ENCODE measurements around the gene IQGAP2.
"Not testable (repeated sequence)": the region's sequence is repeated elsewhere in the genome, so short reads cannot be mapped to it uniquely, and the experiment has no call there.

The IQGAP2 gene

GRCh38 chr5:76367623-76368371, 35.3 kb upstream of the IQGAP2 start:
- TF ChIP-seq CTCF (IDR thresholded peaks at IDR 0.05; ENCODE audit: extremely low read depth, insufficient read depth, missing control alignments): no peak
- DNase-seq (ENCODE audit: low spot score): peak; percentile 68
- in situ Hi-C loops (cut with MboI; ENCODE audit: low pct_unique_long_range_greater_than_20kb, low sequenced_read_pairs, unreplicated experiment): no loop called here

DNA sequence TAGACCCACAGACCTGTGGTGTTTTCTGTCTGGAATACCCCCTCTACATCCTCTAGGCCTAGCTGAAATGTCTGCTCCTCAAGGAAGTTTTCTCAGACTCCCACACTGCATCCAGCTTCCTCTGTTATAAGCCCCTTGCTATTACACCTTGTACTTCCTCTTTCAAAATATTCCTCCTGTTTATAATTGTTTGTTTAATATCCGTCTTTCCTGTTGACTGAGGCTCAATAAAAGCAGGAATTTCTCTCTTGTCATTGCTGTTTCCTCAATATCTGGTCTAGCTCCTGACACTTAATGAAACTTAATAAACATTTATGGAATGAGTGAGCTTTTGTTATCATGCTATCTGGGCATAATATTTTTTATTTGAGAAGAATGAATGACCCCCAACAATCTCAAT, 34.1 kb upstream of the IQGAP2 start:
- TF ChIP-seq CTCF (IDR thresholded peaks at IDR 0.05; ENCODE audit: extremely low read depth, insufficient read depth, missing control alignments): no peak
- DNase-seq (ENCODE audit: low spot score): no peak
- in situ Hi-C loops (cut with MboI; ENCODE audit: low pct_unique_long_range_greater_than_20kb, low sequenced_read_pairs, unreplicated experiment): no loop called here

- in situ Hi-C loops (cut with MboI; ENCODE audit: low pct_unique_long_range_greater_than_20kb, low sequenced_read_pairs, unreplicated experiment); DNase-seq (ENCODE audit: low spot score): not testable (repeated sequence)
Measured at GRCh38 chr5:76369668-76370067, 33.4 kb upstream of the IQGAP2 start.

DNA sequence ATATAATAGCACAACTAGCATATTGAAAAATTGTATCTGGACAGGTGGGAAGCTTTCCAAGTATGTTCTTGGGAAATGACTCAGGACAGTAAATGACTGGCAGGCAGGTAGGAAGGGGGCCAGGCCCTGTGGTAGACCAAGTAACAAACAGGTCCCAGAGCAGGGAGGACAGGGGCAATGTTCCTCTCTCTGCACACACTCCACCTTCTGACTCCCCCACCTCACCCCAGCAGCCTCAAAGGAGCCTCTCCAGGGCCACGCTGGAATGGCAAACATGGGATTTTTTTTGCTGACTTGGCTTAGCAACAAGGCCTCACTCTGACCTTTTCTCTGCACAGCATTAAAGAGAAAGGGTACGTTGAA, 31.1 kb upstream of the IQGAP2 start:
- in situ Hi-C loops (cut with MboI; ENCODE audit: low pct_unique_long_range_greater_than_20kb, low sequenced_read_pairs, unreplicated experiment): no loop called here
- no peak for TF ChIP-seq CTCF (IDR thresholded peaks at IDR 0.05; ENCODE audit: extremely low read depth, insufficient read depth, missing control alignments)
- no peak for DNase-seq (ENCODE audit: low spot score)

DNA sequence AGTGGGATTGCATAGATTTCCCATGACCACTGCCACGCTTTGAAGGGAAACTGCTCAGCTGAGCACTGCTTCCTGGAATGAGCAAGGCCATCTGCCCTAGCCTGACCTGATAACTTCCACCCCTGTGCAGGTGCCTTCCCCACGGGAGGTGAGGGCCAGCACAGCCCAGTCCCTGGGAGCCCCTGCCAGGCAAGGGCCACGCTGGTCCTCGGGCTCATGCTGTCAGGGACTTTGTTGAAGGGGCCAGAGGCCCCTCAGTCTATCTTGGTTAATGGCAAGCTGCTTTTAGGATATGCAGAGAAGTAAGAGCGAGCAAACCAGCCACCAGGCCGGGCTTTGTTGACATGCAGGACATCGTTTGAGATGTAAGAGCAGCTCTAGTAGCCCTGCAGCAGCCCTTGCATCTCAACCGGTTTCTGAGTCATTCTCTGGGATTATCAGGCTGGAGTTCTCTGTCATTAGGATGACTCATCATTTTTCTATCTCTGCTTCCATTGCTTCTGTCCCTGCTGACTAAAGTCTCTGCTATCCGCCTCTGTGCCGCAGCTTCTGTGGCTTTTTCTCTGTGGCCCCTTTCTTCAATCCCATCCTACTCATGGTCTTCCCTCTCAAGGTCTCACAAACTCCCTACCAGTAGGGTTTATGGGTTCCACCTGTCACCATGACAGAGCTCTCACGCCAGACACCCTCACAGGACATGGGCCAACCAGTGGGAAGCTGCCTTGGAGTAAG, 30.6 kb upstream of the IQGAP2 start:
- no peak for DNase-seq (ENCODE audit: low spot score)
- in situ Hi-C loops (cut with MboI; ENCODE audit: low pct_unique_long_range_greater_than_20kb, low sequenced_read_pairs, unreplicated experiment): no loop called here
- no peak for TF ChIP-seq CTCF (IDR thresholded peaks at IDR 0.05; ENCODE audit: extremely low read depth, insufficient read depth, missing control alignments)

DNA sequence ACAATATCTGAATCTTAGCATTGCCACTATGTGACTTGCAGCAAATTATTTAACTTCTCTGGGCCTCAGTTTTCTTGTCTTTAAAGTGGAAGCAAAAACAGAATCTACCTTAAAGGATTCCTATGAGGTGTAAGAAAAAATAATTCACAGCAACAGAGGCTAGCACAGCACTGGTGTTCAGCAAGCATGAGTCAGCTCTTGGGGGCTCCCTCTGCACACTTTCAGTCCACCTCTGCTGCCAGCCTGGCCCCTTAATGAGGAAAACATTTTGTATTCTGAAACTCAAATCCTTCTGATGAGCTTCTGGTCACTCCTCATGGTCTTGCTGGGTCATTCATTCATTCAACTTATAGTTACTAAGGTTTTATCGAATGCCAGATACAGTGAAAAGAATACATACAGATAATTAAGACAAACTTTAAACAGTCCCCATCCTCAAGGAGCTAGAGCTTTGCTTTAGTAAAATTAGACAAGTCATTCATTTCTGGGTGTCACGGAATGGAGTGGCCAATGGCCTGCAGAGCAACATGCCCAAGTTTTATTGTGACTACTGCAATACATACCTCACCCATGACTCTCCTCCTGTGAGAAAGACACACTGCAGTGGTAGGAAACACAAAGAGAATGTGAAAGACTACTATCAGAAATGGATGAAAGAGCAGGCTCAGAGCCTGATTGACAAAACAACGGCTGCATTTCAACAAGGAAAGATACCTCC, 26.8 kb upstream of the IQGAP2 start:
- in situ Hi-C loops (cut with MboI; ENCODE audit: low pct_unique_long_range_greater_than_20kb, low sequenced_read_pairs, unreplicated experiment): no loop called here
- no peak for TF ChIP-seq CTCF (IDR thresholded peaks at IDR 0.05; ENCODE audit: extremely low read depth, insufficient read depth, missing control alignments)
- no peak for DNase-seq (ENCODE audit: low spot score)

GRCh38 chr5:76376866-76377230, 26.2 kb upstream of the IQGAP2 start:
- TF ChIP-seq CTCF (IDR thresholded peaks at IDR 0.05; ENCODE audit: extremely low read depth, insufficient read depth, missing control alignments): no peak
- DNase-seq (ENCODE audit: low spot score): no peak
- in situ Hi-C loops (cut with MboI; ENCODE audit: low pct_unique_long_range_greater_than_20kb, low sequenced_read_pairs, unreplicated experiment): no loop called here
